Heart right ventricle (tissue), 16 donors: ENCODE measurements around the gene ALKBH3. TPM values are rescaled to one million over a fixed set of nuclear protein-coding genes. Genes with fewer than 3 reads are reported as not detected.

Experiments used
- ATAC-seq, 8 donors: fragments of 200-7000 bp; cut with Tn5 transposase; one replicate each; pipeline ENCODE4 v1.9.1; 2020; ENCODE audit warnings: mild to moderate bottlenecking in 8 of 8, moderate library complexity in 8 of 8, moderate number of reproducible peaks in 1 of 8
- DNase-seq, 2 donors: peaks; one replicate each; pipeline ENCODE4 v3.0.0-alpha.2; 2020
- H3K27ac ChIP-seq, 10 donors: fragments of 200-600 bp; sonication (generic) in 2 of 10; one replicate each; pipeline versions ENCODE4 v1.5.0 to v1.8.0; 2020 to 2022; ENCODE audit warnings: mild to moderate bottlenecking in 3 of 10
- H3K27me3 ChIP-seq, 7 donors: fragments of 200-600 bp; one replicate each; pipeline ENCODE4 v1.8.0; 2021 to 2022; ENCODE audit warnings: mild to moderate bottlenecking in 2 of 7
- H3K36me3 ChIP-seq, 9 donors: fragments of 200-600 bp; sonication (generic) in 1 of 9; one replicate each; pipeline versions ENCODE4 v1.5.0 to v1.8.0; 2020 to 2022; ENCODE audit warnings: mild to moderate bottlenecking in 2 of 9
- H3K4me1 ChIP-seq, 9 donors: fragments of 200-600 bp; sonication (generic) in 1 of 9; one replicate each; pipeline versions ENCODE4 v1.5.0 to v1.8.0; 2020 to 2022; ENCODE audit warnings: mild to moderate bottlenecking in 4 of 9
- H3K4me3 ChIP-seq, 10 donors: fragments of 200-600 bp; sonication (generic) in 2 of 10; one replicate each; pipeline versions ENCODE4 v1.5.0 to v1.8.0; 2020 to 2022; ENCODE audit warnings: mild to moderate bottlenecking in 7 of 10, moderate library complexity in 2 of 10
- H3K9me3 ChIP-seq, 11 donors: fragments of 200-600 bp in 10 of 11; sonication (generic) in 2 of 11; one replicate each; pipeline versions ENCODE4 v1.5.0 to v1.8.0; 2013 to 2022; ENCODE audit warnings: mild to moderate bottlenecking in 2 of 11, control low read depth in 1 of 11, moderate library complexity in 1 of 11
- WGBS, 2 donors: extraction: QIAGEN DNeasy Blood & Tissue Kit; methylation state at CpG; one replicate each; pipeline ENCODE4 v1.1.7; 2013; ENCODE audit warnings: inconsistent platforms in 1 of 2; 5-methylcytosine and 5-hydroxymethylcytosine counted together
- intact Hi-C, 10 donors: fragments of 100-400 bp; cut with DNase I; formaldehyde crosslinking; loops; one replicate each; pipeline versions ENCODE4 v1.11.1 to v1.14.2; 2022
- polyA plus RNA-seq, 2 donors: library from polyadenylated mRNA; stranded (reverse); fragments of 200-250 nt; gene quantifications; one replicate each; pipeline ENCODE4 v1.2.3, GENCODE V29; 2013
- total RNA-seq, 10 donors: library from RNA; stranded (reverse); fragmentation: NEBNext Ultra II Directional in 3 of 10; extraction: Animal tissue kit (Norgen Biotek cat#: 25700) in 3 of 10; gene quantifications; one replicate each; pipeline versions ENCODE4 v1.2.1 to v1.2.4, GENCODE V29; 2021 to 2023
- TF ChIP-seq, protein P1 (sequence below), 9 donors: fragments of 200-600 bp; sonication (generic) in 2 of 9; IDR thresholded peaks; one replicate each; pipeline versions ENCODE4 v1.5.0 to v1.8.0; 2021 to 2022; ENCODE audit warnings: antibody characterized with exemption in 9 of 9, mild to moderate bottlenecking in 5 of 9, moderate library complexity in 1 of 9
- donor health status: Arrhythmogenic right ventricular cardiomyopathy.
- donor health status: ischemic (EF 13 %, LVEDD 7.1; RV severe dilation, severe dysfunction).
- donor health status: healthy with polysubstance abuse.
- donor health status: DM: no; HTN: yes; CAD: no.
- donor health status: DM: no; HTN: no; CAD: no.
- donor health status: ischemic (EF 25% LVEDD 6.9; RV normal size, moderate dysfunction).
- donor health status: ischemic (EF 25% LVEDD 5.7; RV mildly dilated, moderate dysfunction).
- donor health status: healthy.
- donor health status: DM: yes; HTN: yes; CAD: no.
- donor health status: Ischemic cardiomyopathy.
- donor health status: ischemic (EF 35%, LVEDD 5.7; RV mildly dilated, moderate dysfunction).
- donor health status: nonischemic (EF 11% LVEDD 7.7; RV severe dilation, severe dysfunction).
- donor health status: DM: yes; HTN: yes; CAD: no.
- donor health status: PGD.
- donor health status: ischemic (EF 29% LVEDD 5.4; RV normal size, mild dysfunction).
- donor health status: nonischemic (EF 23%, LVEDD 6.1; RV moderate dilation, normal function).

ALKBH3 gene
- total and polyA plus RNA-seq, 12 donors = 9.2 to 20.5 (median 18.4) TPM

DNA sequence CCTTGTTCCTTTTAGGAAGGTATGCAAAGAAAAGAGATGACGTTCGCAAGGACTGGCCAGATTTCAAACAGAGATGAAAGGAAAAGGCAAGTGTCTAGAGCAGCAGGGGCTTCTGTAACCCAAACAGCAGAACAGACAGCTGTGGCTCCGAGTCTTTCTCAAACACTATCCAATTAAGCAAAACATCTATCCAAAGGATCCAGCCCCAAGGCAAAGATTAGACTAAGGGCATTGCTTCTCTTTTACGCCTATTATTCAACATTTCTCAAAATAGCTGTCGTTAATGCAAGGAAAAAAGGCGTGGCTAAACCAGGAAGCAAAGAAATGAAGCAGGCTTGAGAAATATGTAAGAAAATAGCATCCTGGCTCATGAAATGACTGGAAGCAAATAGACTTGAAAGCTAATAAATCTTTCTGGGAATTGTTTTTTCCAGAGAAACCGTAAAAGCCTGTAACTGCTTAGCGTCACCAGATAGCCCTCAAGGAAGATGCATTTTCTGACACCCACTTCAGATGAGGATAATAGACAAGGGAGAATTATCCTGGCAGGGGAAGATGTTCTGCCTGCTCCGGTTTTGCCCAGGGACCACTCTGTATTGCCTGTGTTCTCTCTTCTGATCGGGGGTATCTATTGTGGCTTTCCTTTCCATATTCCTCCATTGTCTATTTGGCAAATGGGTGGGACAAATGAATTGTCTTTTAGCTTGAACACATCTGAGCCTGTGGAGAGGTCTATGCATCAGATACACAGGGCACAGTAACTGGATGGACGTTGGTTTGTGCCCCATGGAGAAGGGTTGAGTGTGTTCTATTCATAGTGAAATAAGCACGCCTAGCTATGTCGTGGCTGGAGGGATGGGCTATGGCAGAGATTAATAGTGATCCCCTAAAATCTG lies 82.0 kb downstream of the ALKBH3 start:
- ATAC-seq = no peak
- Histone ChIP-seq H3K27me3 (no peaks in the 10 kb centered on the region), H3K4me3 (no peak overlapping the region), H3K27ac (peak overlapping the region in 1 of 10 donors; percentile 12), H3K4me1 (peaks cover 0 to 10% (median 0%) of the 10 kb centered on the region in 9 donors), H3K9me3 (peaks cover 0 to 22% (median 5%) of the 10 kb centered on the region in 11 donors), H3K36me3 (no peaks in the 10 kb centered on the region)
- TF ChIP-seq, protein P1, sequence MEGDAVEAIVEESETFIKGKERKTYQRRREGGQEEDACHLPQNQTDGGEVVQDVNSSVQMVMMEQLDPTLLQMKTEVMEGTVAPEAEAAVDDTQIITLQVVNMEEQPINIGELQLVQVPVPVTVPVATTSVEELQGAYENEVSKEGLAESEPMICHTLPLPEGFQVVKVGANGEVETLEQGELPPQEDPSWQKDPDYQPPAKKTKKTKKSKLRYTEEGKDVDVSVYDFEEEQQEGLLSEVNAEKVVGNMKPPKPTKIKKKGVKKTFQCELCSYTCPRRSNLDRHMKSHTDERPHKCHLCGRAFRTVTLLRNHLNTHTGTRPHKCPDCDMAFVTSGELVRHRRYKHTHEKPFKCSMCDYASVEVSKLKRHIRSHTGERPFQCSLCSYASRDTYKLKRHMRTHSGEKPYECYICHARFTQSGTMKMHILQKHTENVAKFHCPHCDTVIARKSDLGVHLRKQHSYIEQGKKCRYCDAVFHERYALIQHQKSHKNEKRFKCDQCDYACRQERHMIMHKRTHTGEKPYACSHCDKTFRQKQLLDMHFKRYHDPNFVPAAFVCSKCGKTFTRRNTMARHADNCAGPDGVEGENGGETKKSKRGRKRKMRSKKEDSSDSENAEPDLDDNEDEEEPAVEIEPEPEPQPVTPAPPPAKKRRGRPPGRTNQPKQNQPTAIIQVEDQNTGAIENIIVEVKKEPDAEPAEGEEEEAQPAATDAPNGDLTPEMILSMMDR (IDR thresholded peaks at IDR 0.05) = no peak
- 44 to 50% methylated on average over 13 of the region's 13 CpGs for WGBS, 2 donors
- DNase-seq = no peak
- intact Hi-C loops = no loop called here

- TF ChIP-seq, protein P1 (IDR thresholded peaks at IDR 0.05) = no peak
- H3K4me3 ChIP-seq = no peak overlapping the region
- H3K4me1 ChIP-seq = peaks cover 0 to 10% (median 0%) of the 10 kb centered on the region in 9 donors
- H3K36me3 ChIP-seq = no peaks in the 10 kb centered on the region
- no peak for ATAC-seq
- DNase-seq = no peak
- intact Hi-C loops = no loop called here
- peaks cover 0 to 22% (median 5%) of the 10 kb centered on the region in 11 donors for H3K9me3 ChIP-seq
- H3K27ac ChIP-seq = peak overlapping the region in 1 of 10 donors; percentile 12
- 75% methylated on average over 2 of the region's 2 CpGs for WGBS, 2 donors
- no peaks in the 10 kb centered on the region for H3K27me3 ChIP-seq
These were observed 82.6 kb downstream of the ALKBH3 start for GRCh38 chr11:43963279-43963620.

- WGBS, 2 donors = 86 to 92% methylated on average over 2 of the region's 2 CpGs
- TF ChIP-seq, protein P1 (IDR thresholded peaks at IDR 0.05) = no peak
- H3K9me3 ChIP-seq = peaks cover 0 to 18% (median 5%) of the 10 kb centered on the region in 11 donors
- peaks cover 0 to 25% (median 12%) of the 10 kb centered on the region in 9 donors for H3K4me1 ChIP-seq
- H3K27ac ChIP-seq = no peak overlapping the region
- no peak for DNase-seq
- H3K27me3 ChIP-seq = no peaks in the 10 kb centered on the region
- no peak for ATAC-seq
- intact Hi-C loops = no loop called here
- no peak overlapping the region for H3K4me3 ChIP-seq
- H3K36me3 ChIP-seq = no peaks in the 10 kb centered on the region
These were observed 87.0 kb downstream of the ALKBH3 start for GRCh38 chr11:43967661-43968060.

DNA sequence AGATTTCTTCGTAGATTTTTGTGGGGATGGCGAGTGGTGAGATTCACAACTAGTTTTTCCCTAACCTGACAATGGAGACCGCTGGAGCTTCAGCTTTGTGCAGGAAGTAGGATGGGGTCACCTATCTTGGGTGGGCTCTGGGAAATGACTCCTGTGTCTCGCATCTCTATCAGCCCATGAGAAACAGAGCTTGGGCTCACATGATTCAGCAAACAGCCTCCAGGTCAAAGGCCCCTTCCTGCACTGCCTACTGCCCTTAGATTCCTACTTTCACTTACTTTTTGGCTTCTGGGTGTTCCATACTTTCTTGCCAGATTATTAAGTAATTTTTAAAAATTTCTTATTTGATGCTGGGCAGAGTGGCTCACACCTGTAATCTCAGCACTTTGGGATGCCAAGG lies 88.1 kb downstream of the ALKBH3 start:
- ATAC-seq = no peak
- 76 to 79% methylated on average over 4 of the region's 4 CpGs for WGBS, 2 donors
- Histone ChIP-seq H3K9me3 (peaks cover 0 to 18% (median 5%) of the 10 kb centered on the region in 11 donors), H3K4me1 (peaks cover 0 to 20% (median 12%) of the 10 kb centered on the region in 9 donors), H3K27me3 (no peaks in the 10 kb centered on the region), H3K36me3 (no peaks in the 10 kb centered on the region), H3K4me3 (no peak overlapping the region), H3K27ac (peak overlapping the region in 1 of 10 donors; percentile 39)
- TF ChIP-seq, protein P1 (IDR thresholded peaks at IDR 0.05) = no peak
- intact Hi-C loops = no loop called here
- DNase-seq = no peak
